CD4-positive, alpha-beta T cell treated with Interleukin-15 for 1 hour (primary cell): Measurements from ENCODE around the gene NAT9.

Source experiments
- DNase-seq: peaks from one replicate; pipeline ENCODE4 v3.0.0-alpha.2; 2020

NAT9 gene

DNA sequence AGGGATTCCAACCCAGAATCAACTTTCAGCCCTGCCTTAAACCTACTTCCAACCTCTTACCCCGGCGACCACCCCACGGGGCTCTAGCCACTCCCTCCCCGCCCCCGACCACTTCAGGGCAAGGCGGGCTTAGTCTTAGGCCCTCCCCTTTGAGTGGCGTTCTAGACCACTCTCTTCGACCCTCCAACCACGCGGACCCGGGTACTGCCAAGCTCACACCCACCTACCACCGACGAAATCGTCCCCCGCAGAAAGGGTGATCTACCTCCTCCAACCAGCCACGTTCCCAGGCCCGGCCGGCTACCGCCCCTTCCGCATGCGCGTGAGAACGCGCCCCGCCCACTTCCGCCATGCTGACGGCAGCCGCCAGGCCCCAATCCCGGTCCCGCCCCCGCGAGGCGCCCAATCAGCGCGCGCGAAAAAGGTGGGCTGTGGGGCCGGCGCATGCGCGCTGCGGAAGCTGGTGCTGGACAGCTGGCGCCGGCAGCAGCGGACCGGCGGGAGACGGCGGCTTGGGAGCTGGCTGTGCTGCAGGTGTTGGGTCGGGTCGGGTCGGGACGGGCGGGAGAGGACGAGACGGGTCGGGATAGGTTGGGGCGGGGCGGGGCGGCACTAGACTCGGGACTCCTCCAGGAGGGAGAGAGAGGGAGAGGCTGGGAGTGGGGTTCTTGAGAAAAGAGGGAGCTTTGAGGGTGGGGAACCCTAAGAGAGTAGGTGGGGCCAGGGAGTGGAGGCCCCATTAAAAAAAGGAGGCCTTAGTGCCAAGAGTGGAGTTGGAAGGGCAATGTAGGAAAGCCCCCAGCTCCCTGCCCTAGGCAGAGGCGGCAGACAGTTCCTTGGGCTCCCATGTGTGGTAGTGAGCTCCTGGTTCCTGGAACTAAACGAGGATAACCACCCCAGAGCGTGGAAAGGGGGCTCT, at the start of gene NAT9:
TSS of gene NAT9 (minus strand) at position 302 of the 919 bp plus-strand sequence. CDS start 647 bp downstream, outside the sequence.
- peak; percentile 97 for DNase-seq

- DNase-seq = no peak
Observed at GRCh38 chr17:74824961-74825627, 48.9 kb upstream of the NAT9 start.

DNA sequence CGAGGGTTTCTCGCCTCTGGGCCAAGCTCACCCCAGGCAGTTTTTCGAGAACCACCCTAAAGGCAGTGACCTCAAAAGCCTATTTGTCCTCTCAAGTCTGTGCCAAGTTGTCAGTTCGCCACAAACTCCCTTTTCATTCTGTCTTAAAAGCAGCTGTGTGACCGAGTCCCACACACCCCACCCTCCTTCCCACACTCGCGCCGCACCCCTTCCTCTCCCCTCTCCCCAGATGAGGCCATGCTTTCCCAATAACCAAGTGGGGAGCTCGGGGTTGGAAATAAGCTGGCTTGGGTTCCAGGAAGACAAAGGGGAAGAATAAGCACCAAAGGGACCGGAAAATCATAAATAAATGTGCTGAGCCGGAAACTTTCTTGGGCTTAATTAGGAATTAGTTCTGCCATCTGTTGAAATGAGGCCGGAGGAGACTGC, 46.8 kb upstream of the NAT9 start:
- DNase-seq = no peak

- DNase-seq = no peak
Observed at GRCh38 chr17:74822335-74822938, 46.3 kb upstream of the NAT9 start.

GRCh38 chr17:74821655-74822334, 45.6 kb upstream of the NAT9 start:
- DNase-seq = no peak

- DNase-seq = no peak
Observed at GRCh38 chr17:74819801-74820436, 43.8 kb upstream of the NAT9 start.

- DNase-seq = no peak
Observed at GRCh38 chr17:74818291-74818938, 42.3 kb upstream of the NAT9 start.

- DNase-seq = no peak
Observed at GRCh38 chr17:74816905-74817620, 40.9 kb upstream of the NAT9 start.

DNA sequence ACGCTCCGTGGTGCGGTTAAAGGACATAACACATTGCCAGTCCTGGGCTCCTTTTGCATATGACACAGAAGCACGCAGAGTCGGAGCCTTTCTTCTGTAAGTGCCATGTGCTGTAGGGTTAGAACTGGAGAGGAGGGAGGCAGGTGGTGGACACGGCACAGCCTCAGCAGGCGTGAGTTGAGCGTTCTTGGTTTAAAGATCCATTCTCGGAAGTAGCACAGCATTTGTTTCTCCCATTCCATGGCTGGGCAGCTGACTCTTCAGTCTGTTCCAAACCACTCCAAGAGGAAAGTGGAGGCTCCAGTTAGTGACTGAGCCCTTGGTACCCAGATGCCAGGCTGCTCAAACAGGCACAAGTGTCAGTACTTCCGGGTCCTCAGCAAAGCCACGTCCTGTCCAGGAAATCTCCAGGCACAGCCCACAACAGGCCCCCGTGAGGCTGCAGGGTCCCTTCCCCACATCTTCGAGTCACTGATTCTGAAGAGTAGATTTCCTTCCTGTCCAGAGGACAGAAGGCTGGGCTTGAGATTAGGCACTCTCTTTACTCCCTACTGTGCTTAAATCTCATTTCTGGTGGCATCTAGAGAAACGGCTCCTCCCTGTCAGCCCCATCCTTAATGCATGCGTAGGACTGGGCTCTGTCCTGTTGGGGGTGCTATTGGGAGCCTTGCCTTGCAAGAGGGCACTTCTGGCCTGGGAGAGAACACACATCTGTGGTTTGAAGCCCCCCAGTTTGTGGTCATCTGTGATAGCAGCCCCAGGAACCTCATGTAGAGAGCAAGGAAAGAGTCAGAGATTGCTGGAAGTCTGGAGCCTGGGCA, 39.6 kb upstream of the NAT9 start:
- DNase-seq = no peak

DNA sequence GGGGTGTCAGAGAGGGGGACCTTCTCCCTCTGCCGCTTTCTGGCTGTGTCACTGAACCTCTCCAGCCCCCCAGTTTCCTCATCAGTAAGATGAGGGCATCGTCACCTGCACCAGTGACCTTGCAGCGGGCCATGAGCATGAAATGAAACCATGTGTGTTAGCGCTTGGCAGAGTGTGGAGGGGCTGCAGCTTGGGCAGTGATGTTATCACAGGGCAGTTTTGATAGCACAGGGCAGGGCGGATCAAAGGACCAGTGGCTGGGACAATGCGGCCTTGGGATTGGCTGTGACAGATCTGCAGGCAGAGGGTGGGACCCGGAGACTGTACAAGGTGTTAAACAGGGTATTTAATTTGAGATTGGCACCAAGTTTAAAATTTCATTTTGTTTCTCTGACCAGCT, 38.9 kb upstream of the NAT9 start:
- no peak for DNase-seq

DNA sequence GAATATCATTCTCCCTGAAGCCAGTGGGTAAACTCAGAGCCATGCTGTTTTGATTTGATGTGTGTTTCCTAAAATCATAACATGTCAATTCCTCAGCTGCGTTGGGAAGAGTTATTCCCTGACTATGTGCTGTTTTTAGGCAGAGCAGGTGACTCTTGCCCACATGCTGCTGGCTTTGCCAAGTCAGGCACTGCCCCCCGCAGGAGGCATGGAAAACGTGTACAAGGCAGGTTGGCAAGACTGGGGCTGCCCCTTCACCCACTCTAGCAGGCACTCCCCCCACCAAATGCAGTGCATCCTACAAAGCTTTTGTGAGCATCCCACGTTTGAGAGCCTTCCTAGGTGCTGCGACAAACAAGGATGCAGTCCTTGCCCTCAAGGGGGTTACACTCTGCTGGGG, 38.3 kb upstream of the NAT9 start:
- DNase-seq = no peak

DNA sequence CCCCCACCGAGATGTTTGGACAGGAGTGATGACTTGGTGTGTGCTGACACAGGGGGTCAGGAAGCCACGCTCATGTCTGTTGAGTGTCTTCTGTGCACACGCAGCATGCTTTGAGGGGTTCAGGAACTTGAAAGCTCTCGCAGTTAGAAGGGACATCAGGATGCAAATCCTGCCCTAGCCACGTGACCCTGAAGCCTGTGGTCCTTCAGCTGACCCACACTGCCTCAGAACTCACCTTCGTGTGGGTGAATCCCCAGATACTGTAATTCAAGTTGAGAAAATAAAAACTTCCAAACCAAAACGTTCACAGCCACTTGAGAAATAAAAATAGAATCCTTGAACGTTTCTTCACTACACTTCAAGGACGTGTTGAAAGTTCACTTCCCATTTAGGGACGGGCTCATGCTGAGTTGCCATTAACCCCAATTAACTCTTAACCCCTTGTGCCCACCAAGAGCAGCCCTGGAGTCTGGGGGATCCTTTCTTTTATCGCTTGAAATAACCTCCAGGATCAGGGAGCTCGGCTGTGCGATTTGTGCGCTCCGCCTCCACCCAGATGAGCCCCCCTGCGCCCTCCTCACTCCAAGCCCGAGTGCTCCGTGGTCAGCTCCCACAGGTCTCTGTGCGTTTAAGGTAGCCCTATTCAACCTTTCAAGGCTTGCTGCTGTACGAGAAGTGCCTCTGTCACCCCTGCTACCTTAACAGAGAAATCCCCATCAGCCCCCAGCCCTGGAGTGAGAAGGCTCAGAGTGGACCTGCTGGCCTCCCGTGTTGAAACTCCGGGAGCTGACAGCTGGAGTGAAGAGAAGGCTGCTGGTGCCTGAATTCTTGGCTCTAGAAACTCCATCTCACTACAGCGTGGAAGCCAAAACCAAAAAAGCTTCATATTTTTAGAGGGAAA, 36.2 kb upstream of the NAT9 start:
- no peak for DNase-seq

GRCh38 chr17:74810699-74811485, 34.7 kb upstream of the NAT9 start:
- no peak for DNase-seq

- DNase-seq = no peak
Observed at GRCh38 chr17:74808714-74809430, 32.7 kb upstream of the NAT9 start.

- no peak for DNase-seq
Observed at GRCh38 chr17:74807925-74808324, 31.8 kb upstream of the NAT9 start.

GRCh38 chr17:74807441-74807840, 31.3 kb upstream of the NAT9 start:
- no peak for DNase-seq

- DNase-seq = no peak
Observed at GRCh38 chr17:74806334-74806733, 30.2 kb upstream of the NAT9 start.

GRCh38 chr17:74805591-74805991, 29.4 kb upstream of the NAT9 start:
- no peak for DNase-seq
